Esophagus muscularis mucosa (tissue), 4 donors: ENCODE measurements around the gene TARDBP. TPM values are rescaled to one million over a fixed set of nuclear protein-coding genes. Genes with fewer than 3 reads are reported as not detected.

Source experiments
- DNase-seq: peaks from one replicate; pipeline ENCODE4 v3.0.0-alpha.2; 2017; ENCODE audit errors: extremely low spot score
- H3K27ac ChIP-seq, 4 donors: fragments of 200-600 bp; sonication (generic); replicated peaks in 1 of 4; 1 replicate in 3 of 4; 2 replicates in 1 of 4; pipeline ENCODE4 v1.5.1; 2016 to 2019; ENCODE audit warnings: mild to moderate bottlenecking in 1 of 4
- H3K27me3 ChIP-seq, 4 donors: fragments of 200-600 bp; sonication (generic); one replicate each; pipeline versions ENCODE4 v1.5.1 to v1.6.0; 2016 to 2019
- H3K36me3 ChIP-seq, 4 donors: fragments of 200-600 bp; sonication (generic); one replicate each; pipeline ENCODE4 v1.5.1; 2016 to 2019
- H3K4me1 ChIP-seq, 4 donors: fragments of 200-600 bp; sonication (generic); one replicate each; pipeline ENCODE4 v1.5.1; 2016 to 2019
- H3K4me3 ChIP-seq, 4 donors: fragments of 200-600 bp; sonication (generic); 1 replicate in 2 of 4; 2 replicates in 2 of 4; pipeline ENCODE4 v1.5.1; 2016 to 2019; ENCODE audit warnings: mild to moderate bottlenecking in 4 of 4, moderate library complexity in 1 of 4
- H3K9me3 ChIP-seq, 4 donors: fragments of 200-600 bp; sonication (generic); 1 replicate in 3 of 4; 2 replicates in 1 of 4; pipeline ENCODE4 v1.5.1; 2016 to 2019
- EP300 ChIP-seq: sonication (generic); formaldehyde crosslinking; IDR thresholded peaks from one replicate; pipeline ENCODE4 v1.6.1; 2017; ENCODE audit warnings: antibody characterized with exemption
- POLR2A ChIP-seq: fragments of 450-650 bp; IDR thresholded peaks from one replicate; pipeline ENCODE4 v1.6.1; 2017; ENCODE audit warnings: antibody characterized with exemption, moderate library complexity, mild to moderate bottlenecking, low read depth
- POLR2AphosphoS5 ChIP-seq, 2 donors: sonication (generic); formaldehyde crosslinking; IDR thresholded peaks; one replicate each; pipeline ENCODE4 v1.6.1; 2017; ENCODE audit warnings: antibody characterized with exemption in 2 of 2
- WGBS: methylation state at CpG from one replicate; pipeline ENCODE4 v1.1.5; 2018; 5-methylcytosine and 5-hydroxymethylcytosine counted together
- intact Hi-C: fragments of 100-400 bp; cut with DNase I; formaldehyde crosslinking; loops from one replicate; pipeline ENCODE4 v1.15.1; 2023
- total RNA-seq, 4 donors: library from RNA; depleted of rRNA; stranded (reverse); fragments of >200 nt; gene quantifications; one replicate each; pipeline versions ENCODE4 v1.1.0 to v1.2.1, GENCODE V29; 2016
- TF ChIP-seq, protein P1 (sequence below), 3 experiments: fragments of 200-600 bp in 2 of 3; fragments of 450-650 bp in 1 of 3; sonication (generic) in 2 of 3; IDR thresholded peaks; one replicate each; pipeline ENCODE4 v1.5.1; 2017 to 2019; ENCODE audit warnings: antibody characterized with exemption in 3 of 3, mild to moderate bottlenecking in 2 of 3, moderate library complexity in 1 of 3

Gene TARDBP
- total RNA-seq, 4 donors from 2014 or later, result 74.9 to 184 (median 137) TPM

DNA sequence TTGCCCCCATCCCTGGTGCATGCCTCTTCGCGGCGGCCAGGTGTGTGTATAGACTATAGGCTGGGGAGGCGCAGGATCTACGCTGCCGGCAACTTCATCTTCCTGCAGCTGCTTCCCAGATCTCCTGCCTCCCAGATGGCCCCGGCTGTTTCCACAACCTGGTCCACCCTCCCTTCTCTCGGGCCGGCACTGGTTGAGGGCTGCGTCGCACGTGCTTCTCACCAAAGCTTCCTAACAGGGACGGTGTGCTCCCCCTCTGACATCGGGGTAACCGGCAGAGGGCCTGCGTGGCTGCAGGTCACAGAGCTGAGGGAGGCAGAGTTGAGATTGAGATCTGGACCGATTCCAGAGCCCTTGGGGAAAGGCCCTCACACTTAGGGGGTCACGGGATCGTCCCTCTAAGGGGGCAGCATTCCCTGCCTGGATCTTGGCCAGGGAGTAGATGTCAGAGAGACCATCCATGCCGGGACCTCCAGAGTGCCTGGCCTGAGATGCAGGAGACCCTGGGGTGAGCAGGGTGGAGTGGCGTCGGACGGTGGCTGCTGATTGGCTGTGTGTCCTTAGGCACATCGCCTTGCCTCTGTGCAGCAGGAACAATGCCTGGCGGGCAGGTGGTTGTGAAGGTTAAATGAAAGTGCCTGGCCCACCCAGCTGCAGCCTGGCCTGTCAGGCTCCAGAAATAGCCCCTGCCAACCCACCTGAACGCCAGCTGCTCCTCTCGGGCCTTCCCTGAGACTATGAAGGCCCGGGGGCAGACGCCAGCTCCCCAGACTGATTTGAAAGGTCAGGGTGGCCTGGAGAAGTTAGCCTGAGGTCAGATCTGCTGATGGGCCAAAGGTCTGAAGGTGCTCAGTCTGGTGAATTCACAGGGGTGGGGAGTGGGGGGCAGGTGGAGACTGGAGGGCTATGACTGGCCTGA is 40.6 kb downstream of the TARDBP start:
- peaks cover 6 to 44% (median 36%) of the 10 kb centered on the region in 4 donors for H3K36me3 ChIP-seq
- intact Hi-C loops, result no loop called here
- no peaks in the 10 kb centered on the region for H3K9me3 ChIP-seq
- TF ChIP-seq, protein P1, sequence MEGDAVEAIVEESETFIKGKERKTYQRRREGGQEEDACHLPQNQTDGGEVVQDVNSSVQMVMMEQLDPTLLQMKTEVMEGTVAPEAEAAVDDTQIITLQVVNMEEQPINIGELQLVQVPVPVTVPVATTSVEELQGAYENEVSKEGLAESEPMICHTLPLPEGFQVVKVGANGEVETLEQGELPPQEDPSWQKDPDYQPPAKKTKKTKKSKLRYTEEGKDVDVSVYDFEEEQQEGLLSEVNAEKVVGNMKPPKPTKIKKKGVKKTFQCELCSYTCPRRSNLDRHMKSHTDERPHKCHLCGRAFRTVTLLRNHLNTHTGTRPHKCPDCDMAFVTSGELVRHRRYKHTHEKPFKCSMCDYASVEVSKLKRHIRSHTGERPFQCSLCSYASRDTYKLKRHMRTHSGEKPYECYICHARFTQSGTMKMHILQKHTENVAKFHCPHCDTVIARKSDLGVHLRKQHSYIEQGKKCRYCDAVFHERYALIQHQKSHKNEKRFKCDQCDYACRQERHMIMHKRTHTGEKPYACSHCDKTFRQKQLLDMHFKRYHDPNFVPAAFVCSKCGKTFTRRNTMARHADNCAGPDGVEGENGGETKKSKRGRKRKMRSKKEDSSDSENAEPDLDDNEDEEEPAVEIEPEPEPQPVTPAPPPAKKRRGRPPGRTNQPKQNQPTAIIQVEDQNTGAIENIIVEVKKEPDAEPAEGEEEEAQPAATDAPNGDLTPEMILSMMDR (IDR thresholded peaks at IDR 0.05), result no peak
- peak in 1 of 2 donors; percentile 17 for TF ChIP-seq POLR2AphosphoS5 (IDR thresholded peaks at IDR 0.05)
- H3K27me3 ChIP-seq, result peaks cover 0 to 21% (median 0%) of the 10 kb centered on the region in 4 donors
- peaks cover 0 to 10% (median 4%) of the 10 kb centered on the region in 4 donors for H3K4me1 ChIP-seq
- H3K27ac ChIP-seq, result no peak overlapping the region
- no peak for DNase-seq
- H3K4me3 ChIP-seq, result no peak overlapping the region
- 15% methylated on average over 12 of the region's 29 CpGs for WGBS

DNA sequence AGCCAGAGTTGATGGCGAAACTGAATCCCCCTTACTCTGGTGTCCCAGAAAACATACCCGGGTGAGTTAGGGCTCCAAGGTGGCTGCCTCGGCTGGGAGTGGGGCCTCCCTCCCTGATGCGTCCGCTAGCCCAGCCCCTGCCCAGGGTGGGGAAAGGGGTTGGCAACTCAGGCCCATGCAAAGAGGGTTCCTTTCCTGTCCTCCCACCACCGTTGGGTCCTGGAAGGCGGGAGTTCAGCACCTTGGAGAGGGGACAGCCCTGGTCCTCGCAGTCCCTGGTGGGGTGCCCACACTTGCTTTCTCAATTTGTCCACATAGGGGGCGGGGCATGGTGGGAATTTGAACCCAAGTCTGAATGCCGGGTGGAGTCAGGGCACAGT is 41.3 kb downstream of the TARDBP start:
- H3K9me3 ChIP-seq, result no peaks in the 10 kb centered on the region
- TF ChIP-seq, protein P1 (IDR thresholded peaks at IDR 0.05), result no peak
- TF ChIP-seq POLR2A (no peak), POLR2AphosphoS5 (IDR thresholded peaks at IDR 0.05) (no peak)
- H3K36me3 ChIP-seq, result peaks cover 6 to 45% (median 36%) of the 10 kb centered on the region in 4 donors
- no peak overlapping the region for H3K4me3 ChIP-seq
- H3K27ac ChIP-seq, result no peak overlapping the region
- peaks cover 3 to 14% (median 9%) of the 10 kb centered on the region in 4 donors for H3K4me1 ChIP-seq
- peaks cover 0 to 21% (median 0%) of the 10 kb centered on the region in 4 donors for H3K27me3 ChIP-seq
- 64% methylated on average over 5 of the region's 10 CpGs for WGBS
- no peak for DNase-seq
- intact Hi-C loops, result no loop called here

DNA sequence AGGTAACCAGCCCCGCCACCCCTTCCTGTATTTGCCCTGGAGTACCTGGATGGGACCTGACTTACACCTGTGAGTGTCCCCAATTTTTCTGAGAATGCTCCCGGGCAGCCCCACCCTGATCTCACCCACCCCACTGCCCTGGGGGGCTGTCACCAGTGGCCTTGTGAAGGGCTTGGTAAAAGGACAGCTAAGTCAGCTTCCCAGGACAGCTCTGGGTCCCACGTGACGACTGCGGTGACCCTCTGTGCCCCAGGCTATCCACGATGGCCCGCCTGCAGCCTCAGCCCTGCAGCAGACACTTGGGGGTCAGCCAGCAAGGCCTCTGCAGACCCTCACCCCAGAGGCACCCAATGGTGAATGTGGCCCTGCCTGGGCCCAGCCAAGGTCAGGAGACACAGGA is 41.7 kb downstream of the TARDBP start:
- TF ChIP-seq POLR2AphosphoS5 (IDR thresholded peaks at IDR 0.05) (no peak), EP300 (no peak), POLR2A (no peak)
- TF ChIP-seq, protein P1 (IDR thresholded peaks at IDR 0.05), result no peak
- Histone ChIP-seq H3K4me3 (no peak overlapping the region), H3K9me3 (no peaks in the 10 kb centered on the region), H3K27me3 (peaks cover 0 to 21% (median 0%) of the 10 kb centered on the region in 4 donors), H3K4me1 (peaks cover 7 to 18% (median 13%) of the 10 kb centered on the region in 4 donors), H3K36me3 (peaks cover 6 to 45% (median 36%) of the 10 kb centered on the region in 4 donors), H3K27ac (no peak overlapping the region)
- 83% methylated on average over 3 of the region's 7 CpGs for WGBS
- DNase-seq, result no peak
- intact Hi-C loops, result no loop called here

DNA sequence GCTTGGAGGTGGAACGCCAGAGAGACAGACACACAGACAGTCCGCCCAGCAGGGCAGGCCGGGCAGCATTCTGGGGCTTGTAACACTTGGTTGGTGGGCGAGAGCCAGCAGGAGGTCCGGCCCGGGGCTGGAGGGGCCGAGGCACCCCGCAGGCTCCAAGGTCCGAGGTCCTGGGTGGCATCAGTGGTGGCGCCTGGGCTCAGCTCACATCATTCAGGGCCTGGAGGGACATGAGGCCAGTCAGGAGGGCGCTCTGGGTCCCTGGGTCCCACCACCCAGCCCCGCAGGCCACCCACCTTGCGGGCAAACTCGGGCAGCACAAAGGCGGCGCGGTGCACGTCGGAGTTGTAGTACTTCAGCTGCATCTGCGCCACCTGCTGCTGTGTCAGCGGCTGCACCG is 42.2 kb downstream of the TARDBP start:
- Histone ChIP-seq H3K4me1 (peaks cover 7 to 22% (median 17%) of the 10 kb centered on the region in 4 donors), H3K9me3 (no peaks in the 10 kb centered on the region), H3K27ac (no peak overlapping the region), H3K36me3 (peaks cover 6 to 45% (median 36%) of the 10 kb centered on the region in 4 donors), H3K27me3 (peaks cover 0 to 21% (median 0%) of the 10 kb centered on the region in 4 donors), H3K4me3 (no peak overlapping the region)
- intact Hi-C loops, result no loop called here
- 78% methylated on average over 19 of the region's 22 CpGs for WGBS
- TF ChIP-seq, protein P1 (IDR thresholded peaks at IDR 0.05), result no peak
- no peak for TF ChIP-seq EP300
- TF ChIP-seq POLR2AphosphoS5 (IDR thresholded peaks at IDR 0.05), result no peak
- no peak for TF ChIP-seq POLR2A
- no peak for DNase-seq
